Neural cell (in vitro differentiated cells): ENCODE data around the gene ANKRD33B. TPM values are rescaled to one million over a fixed set of nuclear protein-coding genes. Genes with fewer than 3 reads are reported as not detected.

ENCODE experiments used
- H2AFZ ChIP-seq: fragments of 200-600, 300-800 bp; sonication (generic), shearing (Covaris generic); 2 replicates; pipeline ENCODE4 v1.6.0; 2014; ENCODE audit warnings: low read depth, mild to moderate bottlenecking, antibody characterized with exemption, low read length, moderate library complexity
- H3F3A ChIP-seq: fragments of 200-600 bp; shearing (Covaris generic); 2 replicates; pipeline ENCODE4 v1.6.1; 2016; ENCODE audit warnings: mild to moderate bottlenecking, moderate library complexity, mixed read lengths, antibody characterized with exemption, low read length; ENCODE audit not compliant: insufficient read depth, poor library complexity, severe bottlenecking
- H3K27ac ChIP-seq: fragments of 200-600, 300-800 bp; sonication (generic), shearing (Covaris generic); 2 replicates; pipeline ENCODE4 v1.5.1; 2014; ENCODE audit warnings: mild to moderate bottlenecking, low read length, moderate library complexity
- H3K27me3 ChIP-seq: fragments of 300-800, 200-600 bp; sonication (generic), shearing (Covaris generic); 2 replicates; pipeline ENCODE4 v1.6.0; 2014; ENCODE audit warnings: mild to moderate bottlenecking, low read depth, low read length, moderate library complexity; ENCODE audit not compliant: insufficient read depth
- H3K36me3 ChIP-seq: fragments of 300-800, 200-600 bp; sonication (generic), shearing (Covaris generic); 2 replicates; pipeline ENCODE4 v1.5.1; 2014; ENCODE audit warnings: mild to moderate bottlenecking, antibody characterized with exemption, low read length, moderate library complexity; ENCODE audit not compliant: insufficient read depth
- H3K4me2 ChIP-seq: fragments of 300-800, 200-600 bp; sonication (generic), shearing (Covaris generic); 2 replicates; pipeline ENCODE4 v1.6.0; 2014; ENCODE audit warnings: mild to moderate bottlenecking, low read length
- H3K4me3 ChIP-seq: fragments of 300-800, 200-600 bp; sonication (generic), shearing (Covaris generic); 2 replicates; pipeline ENCODE4 v1.5.1; 2014; ENCODE audit warnings: mild to moderate bottlenecking, low read length, moderate library complexity
- H3K79me2 ChIP-seq: fragments of 200-600 bp; shearing (Covaris generic); replicated peaks from 2 replicates; pipeline ENCODE4 v1.6.0; 2014; ENCODE audit warnings: mild to moderate bottlenecking, low read length, moderate library complexity; ENCODE audit not compliant: insufficient read depth
- H3K9ac ChIP-seq: fragments of 300-800, 200-600 bp; sonication (generic), shearing (Covaris generic); 2 replicates; pipeline ENCODE4 v1.6.1; 2016; ENCODE audit warnings: mild to moderate bottlenecking, low read length, mixed read lengths
- H3K9me2 ChIP-seq: fragments of 200-600 bp; shearing (Covaris generic); 2 replicates; pipeline ENCODE4 v1.6.1; 2016; ENCODE audit warnings: mild to moderate bottlenecking, low read length, mixed read lengths; ENCODE audit not compliant: insufficient read depth
- H3K9me3 ChIP-seq: fragments of 200-600, 300-800 bp; sonication (generic), shearing (Covaris generic); 2 replicates; pipeline ENCODE4 v1.6.1; 2016; ENCODE audit warnings: mild to moderate bottlenecking, mixed run types, low read length, moderate library complexity, mixed read lengths
- H4K20me1 ChIP-seq: fragments of 200-600 bp; shearing (Covaris generic); 2 replicates; pipeline ENCODE4 v1.6.1; 2016; ENCODE audit warnings: mild to moderate bottlenecking, mixed run types; ENCODE audit not compliant: insufficient read depth
- CTCF ChIP-seq: fragments of 450-650 bp; IDR thresholded peaks from 2 replicates; pipeline ENCODE4 v1.5.1; 2014; ENCODE audit warnings: antibody characterized with exemption, mild to moderate bottlenecking, moderate library complexity; ENCODE audit not compliant: poor library complexity, severe bottlenecking
- EP300 ChIP-seq: fragments of 450-650 bp; conservative IDR thresholded peaks from 2 replicates; pipeline ENCODE4 v1.6.1; 2014; ENCODE audit warnings: antibody characterized with exemption, mild to moderate bottlenecking, moderate library complexity; ENCODE audit not compliant: poor library complexity, severe bottlenecking
- EZH2 ChIP-seq: fragments of 200-600, 300-800 bp; shearing (Covaris generic), sonication (generic); IDR thresholded peaks from 2 replicates; pipeline ENCODE4 v1.6.1; 2014; ENCODE audit warnings: antibody characterized with exemption, low read length, borderline replicate concordance, mild to moderate bottlenecking; ENCODE audit not compliant: insufficient read depth, poor library complexity, severe bottlenecking
- MXI1 ChIP-seq: fragments of 450-650 bp; conservative IDR thresholded peaks from 2 replicates; pipeline ENCODE4 v1.6.1; 2014; ENCODE audit warnings: antibody characterized with exemption, mild to moderate bottlenecking; ENCODE audit not compliant: poor library complexity, severe bottlenecking
- POLR2AphosphoS5 ChIP-seq: IDR thresholded peaks from 2 replicates; pipeline ENCODE4 v1.6.1; 2012
- RAD21 ChIP-seq: fragments of 450-650 bp; conservative IDR thresholded peaks from 2 replicates; pipeline ENCODE4 v1.6.1; 2014; ENCODE audit warnings: antibody characterized with exemption, mild to moderate bottlenecking, moderate library complexity
- REST ChIP-seq: IDR thresholded peaks from 2 replicates; pipeline ENCODE4 v1.6.1; 2012; ENCODE audit warnings: borderline replicate concordance
- SMC3 ChIP-seq: fragments of 450-650 bp; conservative IDR thresholded peaks from 2 replicates; pipeline ENCODE4 v1.6.1; 2014; ENCODE audit warnings: antibody characterized with exemption, mild to moderate bottlenecking, moderate library complexity; ENCODE audit not compliant: poor library complexity
- TAF1 ChIP-seq: IDR thresholded peaks from 2 replicates; pipeline ENCODE4 v1.6.1; 2012; ENCODE audit warnings: low read depth
- polyA plus RNA-seq: library from polyadenylated mRNA; depleted of rRNA; stranded (reverse); fragments of >200 nt; gene quantifications from 2 replicates; pipeline ENCODE4 v1.2.3, GENCODE V29; 2014

Gene ANKRD33B
- polyA plus RNA-seq, 1 donor from 2014 or later = not detected

- Histone ChIP-seq H3K9me3 (no peaks in the 10 kb centered on the region), H4K20me1 (no peaks in the 10 kb centered on the region), H3K36me3 (no peaks in the 10 kb centered on the region), H2AFZ (no peak overlapping the region), H3K27ac (no peak overlapping the region), H3K9me2 (no peaks in the 10 kb centered on the region), H3K4me2 (no peak overlapping the region), H3K4me3 (no peak overlapping the region), H3K27me3 (no peaks in the 10 kb centered on the region), H3F3A (no peaks in the 10 kb centered on the region), H3K9ac (no peak overlapping the region), H3K79me2 (no peaks in the 10 kb centered on the region)
- TF ChIP-seq REST (no peak), EP300 (no peak), RAD21 (no peak), EZH2 (no peak), POLR2AphosphoS5 (no peak), MXI1 (no peak), SMC3 (no peak), CTCF (no peak), TAF1 (no peak)
These were observed 16.9 kb downstream of the ANKRD33B start for GRCh38 chr5:10580531-10581423.

GRCh38 chr5:10581424-10581748, 17.5 kb downstream of the ANKRD33B start:
- no peaks in the 10 kb centered on the region for H3F3A ChIP-seq
- no peak overlapping the region for H3K9ac ChIP-seq
- H3K27me3 ChIP-seq = no peaks in the 10 kb centered on the region
- H3K9me3 ChIP-seq = no peaks in the 10 kb centered on the region
- no peak overlapping the region for H3K4me2 ChIP-seq
- no peaks in the 10 kb centered on the region for H3K36me3 ChIP-seq
- H3K79me2 ChIP-seq = no peaks in the 10 kb centered on the region
- no peak overlapping the region for H3K4me3 ChIP-seq
- no peaks in the 10 kb centered on the region for H3K9me2 ChIP-seq
- H4K20me1 ChIP-seq = no peaks in the 10 kb centered on the region
- H3K27ac ChIP-seq = no peak overlapping the region
- TF ChIP-seq POLR2AphosphoS5 = no peak
- no peak for TF ChIP-seq EZH2
- no peak overlapping the region for H2AFZ ChIP-seq
